Keratinocyte (primary cell): ENCODE measurements around the gene PYGB. TPM values are rescaled to one million over a fixed set of nuclear protein-coding genes. Genes with fewer than 3 reads are reported as not detected.
"Not testable (repeated sequence)": the region's sequence is repeated elsewhere in the genome, so short reads cannot be mapped to it uniquely, and the experiment has no call there.

ENCODE experiments used
- DNase-seq: peaks from one replicate; pipeline ENCODE4 v3.0.0-alpha.2; 2011; ENCODE audit warnings: low read depth, missing footprints, low spot score
- FAIRE-seq: peaks from 2 replicates; lab custom pipeline; 2011; peaks lifted over from hg19 to GRCh38; lab: Jason Lieb, UNC
- H2AFZ ChIP-seq: 2 replicates; pipeline ENCODE4 v1.6.0; 2012; ENCODE audit warnings: low read length, control low read depth, inconsistent platforms; ENCODE audit not compliant: control insufficient read depth
- H3K27ac ChIP-seq: 2 replicates; pipeline ENCODE4 v1.5.1; 2011; ENCODE audit warnings: low read length; ENCODE audit not compliant: control insufficient read depth, insufficient read depth
- H3K27me3 ChIP-seq: 3 replicates; pipeline ENCODE4 v1.6.0; 2011; ENCODE audit warnings: low read length; ENCODE audit not compliant: control insufficient read depth, insufficient read depth; ENCODE audit errors: extremely low read depth
- H3K36me3 ChIP-seq, 2 experiments: 2 replicates in 1 of 2; 3 replicates in 1 of 2; pipeline ENCODE4 v1.5.1; 2011; ENCODE audit warnings: low read length in 2 of 2, mild to moderate bottlenecking in 1 of 2; ENCODE audit not compliant: control insufficient read depth in 2 of 2, insufficient read depth in 2 of 2; ENCODE audit errors: extremely low read depth in 1 of 2
- H3K4me1 ChIP-seq: 3 replicates; pipeline ENCODE4 v1.5.1; 2011; ENCODE audit warnings: low read length; ENCODE audit not compliant: control insufficient read depth, insufficient read depth; ENCODE audit errors: extremely low read depth
- H3K4me2 ChIP-seq: 3 replicates; pipeline ENCODE4 v1.6.0; 2011; ENCODE audit warnings: low read depth, low read length; ENCODE audit not compliant: control insufficient read depth, insufficient read depth; ENCODE audit errors: extremely low read depth
- H3K4me3 ChIP-seq, 3 experiments: fragments of 200-600 bp in 1 of 3; sonication (generic) in 1 of 3; 2 replicates in 2 of 3; 3 replicates in 1 of 3; pipeline ENCODE4 v1.5.1; 2011 to 2016; ENCODE audit warnings: low read length in 3 of 3, mild to moderate bottlenecking in 3 of 3, control low read depth in 2 of 3, inconsistent platforms in 1 of 3, low read depth in 1 of 3, mixed read lengths in 1 of 3, mixed run types in 1 of 3, moderate library complexity in 1 of 3; ENCODE audit not compliant: control insufficient read depth in 2 of 3, insufficient read depth in 2 of 3; ENCODE audit errors: extremely low read depth in 1 of 3
- H3K79me2 ChIP-seq: 2 replicates; pipeline ENCODE4 v1.6.0; 2012; ENCODE audit warnings: low read length; ENCODE audit not compliant: control insufficient read depth, insufficient read depth
- H3K9ac ChIP-seq: 3 replicates; pipeline ENCODE4 v1.6.0; 2011; ENCODE audit warnings: low read length; ENCODE audit not compliant: control insufficient read depth, insufficient read depth; ENCODE audit errors: extremely low read depth
- H3K9me1 ChIP-seq: 3 replicates; pipeline ENCODE4 v1.6.0; 2011; ENCODE audit warnings: low read length; ENCODE audit not compliant: control insufficient read depth, insufficient read depth; ENCODE audit errors: extremely low read depth
- H3K9me3 ChIP-seq: 2 replicates; pipeline ENCODE4 v1.5.1; 2012; ENCODE audit warnings: low read depth, low read length; ENCODE audit not compliant: control insufficient read depth
- H4K20me1 ChIP-seq: 3 replicates; pipeline ENCODE4 v1.6.0; 2011; ENCODE audit warnings: low read length; ENCODE audit not compliant: control insufficient read depth, insufficient read depth; ENCODE audit errors: extremely low read depth
- EZH2 ChIP-seq: IDR thresholded peaks from one replicate; pipeline ENCODE4 v1.6.1; 2012; ENCODE audit warnings: inconsistent platforms, mild to moderate bottlenecking, low read length, moderate library complexity
- dilution Hi-C: fragments of 300-500 bp; cut with MboI; formaldehyde crosslinking; loops from one replicate; pipeline ENCODE4 v1.7.0; 2020; ENCODE audit warnings: low sequenced_read_pairs; ENCODE audit not compliant: extremely low pct_ligation_motif_present
- polyA plus RNA-seq, 5 experiments: library from polyadenylated mRNA; depleted of rRNA in 3 of 5; stranded (reverse) in 3 of 5; stranded (forward) in 1 of 5; unstranded in 1 of 5; fragments of >200 nt; gene quantifications; 1 replicate in 1 of 5; 2 replicates in 3 of 5; 3 replicates in 1 of 5; pipeline versions ENCODE4 v1.2.1 to v1.2.3, GENCODE V29; 2011 to 2012; ENCODE audit warnings: missing spikeins in 2 of 5, low read depth in 1 of 5, low replicate concordance in 1 of 5
- TF ChIP-seq, protein P1 (sequence below), 3 experiments: IDR thresholded peaks in 1 of 3; conservative IDR thresholded peaks in 1 of 3; optimal IDR thresholded peaks in 1 of 3; 2 replicates in 2 of 3; 3 replicates in 1 of 3; pipeline versions ENCODE3 to v1.5.1; 2011; ENCODE audit warnings: low read length in 3 of 3, mild to moderate bottlenecking in 3 of 3, moderate library complexity in 2 of 3, control low read depth in 1 of 3, inconsistent platforms in 1 of 3; ENCODE audit not compliant: insufficient read depth in 2 of 3; ENCODE audit errors: extremely low read depth in 1 of 3

The PYGB gene
- polyA plus RNA-seq, 1 donor (not counting 4 experiments of a cell fraction or from before 2014, with no cell fraction given) = 78.3 TPM

- Histone ChIP-seq H3K36me3 (peaks cover 34 to 36% of the 10 kb centered on the region in 2 experiments), H4K20me1 (peaks cover 24% of the 10 kb centered on the region), H3K79me2 (peaks cover 60% of the 10 kb centered on the region)
These were observed 11.5 kb downstream of the PYGB start for GRCh38 chr20:25259358-25259757.

DNA sequence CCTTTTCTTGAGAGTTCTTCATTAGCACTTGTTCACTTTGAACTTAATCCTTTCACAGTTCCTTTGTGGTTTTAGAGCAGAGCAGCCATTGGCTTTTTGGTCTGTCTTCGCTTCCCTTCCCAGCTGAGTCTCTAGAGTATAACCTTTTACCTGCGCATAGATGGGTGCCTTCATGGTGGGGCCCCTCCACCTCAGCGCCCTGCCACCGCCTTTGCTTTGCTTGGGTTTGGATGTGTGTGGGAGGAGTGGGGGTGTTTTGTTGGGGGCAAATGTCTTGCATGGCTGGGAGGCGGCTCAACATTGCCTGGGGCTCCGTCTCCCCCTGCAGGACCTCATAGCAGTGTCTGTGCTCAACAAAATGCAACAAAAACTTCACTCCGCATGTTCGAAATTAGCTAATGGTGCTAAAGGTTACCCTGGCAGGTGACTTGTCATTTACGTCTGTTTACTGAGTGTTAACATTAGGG is 11.9 kb downstream of the PYGB start:
- Histone ChIP-seq H3K27me3 (no peaks in the 10 kb centered on the region), H3K4me3 (no peak overlapping the region), H3K9me3 (no peaks in the 10 kb centered on the region), H3K9me1 (no peaks in the 10 kb centered on the region), H3K4me1 (peaks cover 3% of the 10 kb centered on the region), H3K4me2 (no peak overlapping the region), H3K27ac (no peak overlapping the region), H2AFZ (no peak overlapping the region), H4K20me1 (peaks cover 22% of the 10 kb centered on the region), H3K9ac (no peak overlapping the region), H3K36me3 (peaks cover 34 to 35% of the 10 kb centered on the region in 2 experiments), H3K79me2 (peaks cover 56% of the 10 kb centered on the region)
- dilution Hi-C loops = no loop called here
- no peak for FAIRE-seq
- no peak for TF ChIP-seq EZH2
- TF ChIP-seq, protein P1, sequence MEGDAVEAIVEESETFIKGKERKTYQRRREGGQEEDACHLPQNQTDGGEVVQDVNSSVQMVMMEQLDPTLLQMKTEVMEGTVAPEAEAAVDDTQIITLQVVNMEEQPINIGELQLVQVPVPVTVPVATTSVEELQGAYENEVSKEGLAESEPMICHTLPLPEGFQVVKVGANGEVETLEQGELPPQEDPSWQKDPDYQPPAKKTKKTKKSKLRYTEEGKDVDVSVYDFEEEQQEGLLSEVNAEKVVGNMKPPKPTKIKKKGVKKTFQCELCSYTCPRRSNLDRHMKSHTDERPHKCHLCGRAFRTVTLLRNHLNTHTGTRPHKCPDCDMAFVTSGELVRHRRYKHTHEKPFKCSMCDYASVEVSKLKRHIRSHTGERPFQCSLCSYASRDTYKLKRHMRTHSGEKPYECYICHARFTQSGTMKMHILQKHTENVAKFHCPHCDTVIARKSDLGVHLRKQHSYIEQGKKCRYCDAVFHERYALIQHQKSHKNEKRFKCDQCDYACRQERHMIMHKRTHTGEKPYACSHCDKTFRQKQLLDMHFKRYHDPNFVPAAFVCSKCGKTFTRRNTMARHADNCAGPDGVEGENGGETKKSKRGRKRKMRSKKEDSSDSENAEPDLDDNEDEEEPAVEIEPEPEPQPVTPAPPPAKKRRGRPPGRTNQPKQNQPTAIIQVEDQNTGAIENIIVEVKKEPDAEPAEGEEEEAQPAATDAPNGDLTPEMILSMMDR (optimal IDR thresholded peaks at IDR 0.05 in 1 of 3, IDR thresholded peaks at IDR 0.05 in 1 of 3, conservative IDR thresholded peaks at IDR 0.05 in 1 of 3; ENCODE audit: extremely low read depth in 1 of 3, insufficient read depth in 2 of 3, low read length in 3 of 3) = no peak
- no peak for DNase-seq

More at GRCh38 chr20:25259358-25259757, 11.5 kb downstream of the PYGB start:
- Histone ChIP-seq H3K27me3 (no peaks in the 10 kb centered on the region), H3K9me3 (no peaks in the 10 kb centered on the region), H3K9ac (no peak overlapping the region), H3K27ac (no peak overlapping the region), H3K4me2 (no peak overlapping the region), H3K9me1 (no peaks in the 10 kb centered on the region), H3K4me3 (no peak overlapping the region), H3K4me1 (peaks cover 3% of the 10 kb centered on the region), H2AFZ (no peak overlapping the region)
- dilution Hi-C loops = no loop called here
- FAIRE-seq (no peak), DNase-seq (no peak)
- no peak for TF ChIP-seq EZH2
- TF ChIP-seq, protein P1 (optimal IDR thresholded peaks at IDR 0.05 in 1 of 3, IDR thresholded peaks at IDR 0.05 in 1 of 3, conservative IDR thresholded peaks at IDR 0.05 in 1 of 3; ENCODE audit: extremely low read depth in 1 of 3, insufficient read depth in 2 of 3, low read length in 3 of 3) = no peak

GRCh38 chr20:25260770-25261437 is 13.0 kb downstream of the PYGB start:
- DNase-seq, H3K9me1 ChIP-seq, H3K4me2 ChIP-seq, H3K4me1 ChIP-seq, H3K4me3 ChIP-seq, H3K27me3 ChIP-seq, H3K27ac ChIP-seq, H2AFZ ChIP-seq, FAIRE-seq, H3K9ac ChIP-seq, dilution Hi-C loops, H3K9me3 ChIP-seq: not testable (repeated sequence)
- H3K79me2 ChIP-seq = peaks cover 49% of the 10 kb centered on the region
- H4K20me1 ChIP-seq = peaks cover 20% of the 10 kb centered on the region
- H3K36me3 ChIP-seq = peaks cover 28 to 34% of the 10 kb centered on the region in 2 experiments
